GM18519 (cell line): ENCODE measurements around the gene CYP4X1.
"Not testable (repeated sequence)": the region's sequence is repeated elsewhere in the genome, so short reads cannot be mapped to it uniquely, and the experiment has no call there.

Source experiments
- ATAC-seq: cut with Tn5 transposase; IDR thresholded peaks from one replicate; pipeline ENCODE4 v1.9.1; 2021; ENCODE audit warnings: mild to moderate bottlenecking, moderate library complexity; ENCODE audit not compliant: unreplicated experiment, low FRiP score

CYP4X1 gene

DNA sequence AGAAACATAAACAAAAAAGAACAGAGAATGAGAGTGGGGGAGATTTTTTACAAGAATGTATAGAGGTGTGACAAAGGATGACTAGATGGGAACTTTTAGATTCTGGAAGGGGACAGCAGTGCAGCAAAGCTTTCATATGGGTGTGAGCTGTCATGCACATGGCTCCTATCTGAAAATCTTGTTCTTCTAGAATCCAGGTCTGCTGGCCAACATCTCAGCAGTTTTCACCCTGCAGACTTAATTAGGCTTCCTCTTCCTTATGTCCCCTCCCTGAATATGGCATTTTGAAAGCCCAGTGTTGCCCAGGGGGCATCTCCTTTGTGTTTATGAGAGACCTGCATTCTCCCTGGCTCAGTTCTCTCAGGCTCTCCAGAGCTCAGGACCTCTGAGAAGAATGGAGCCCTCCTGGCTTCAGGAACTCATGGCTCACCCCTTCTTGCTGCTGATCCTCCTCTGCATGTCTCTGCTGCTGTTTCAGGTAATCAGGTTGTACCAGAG is 43.7 kb downstream of the CYP4X1 start, which contains the start of gene CYP4Z1:
CYP4Z1 (plus strand) TSS at position 135 of the 498 bp plus-strand sequence; CDS start at position 395, 260 bp downstream.
- no peak for ATAC-seq

DNA sequence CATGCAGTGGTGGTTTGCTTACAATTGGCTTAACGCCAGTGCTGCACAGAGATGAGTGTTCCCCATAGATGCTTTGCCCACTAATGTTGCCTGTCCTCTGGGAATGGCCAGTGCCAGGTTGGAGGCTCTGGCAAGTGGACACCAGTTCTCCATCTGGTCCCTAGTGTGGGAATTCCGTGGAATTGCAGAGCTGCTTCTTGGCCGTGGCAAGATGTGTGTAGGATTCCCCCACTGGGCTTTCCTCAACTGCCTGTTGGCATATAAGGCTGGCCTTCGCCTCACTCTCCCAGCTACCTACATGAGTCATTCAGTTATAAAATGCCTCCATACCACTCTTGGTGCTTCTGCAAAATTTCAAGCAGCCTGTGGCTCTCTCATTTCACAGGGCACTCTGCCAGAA is 45.6 kb downstream of the CYP4X1 start:
- ATAC-seq = not testable (repeated sequence)

GRCh38 chr1:47069509-47069908 is 46.0 kb downstream of the CYP4X1 start:
- ATAC-seq = not testable (repeated sequence)

GRCh38 chr1:47089356-47089755 is 65.9 kb downstream of the CYP4X1 start:
- ATAC-seq = not testable (repeated sequence)

DNA sequence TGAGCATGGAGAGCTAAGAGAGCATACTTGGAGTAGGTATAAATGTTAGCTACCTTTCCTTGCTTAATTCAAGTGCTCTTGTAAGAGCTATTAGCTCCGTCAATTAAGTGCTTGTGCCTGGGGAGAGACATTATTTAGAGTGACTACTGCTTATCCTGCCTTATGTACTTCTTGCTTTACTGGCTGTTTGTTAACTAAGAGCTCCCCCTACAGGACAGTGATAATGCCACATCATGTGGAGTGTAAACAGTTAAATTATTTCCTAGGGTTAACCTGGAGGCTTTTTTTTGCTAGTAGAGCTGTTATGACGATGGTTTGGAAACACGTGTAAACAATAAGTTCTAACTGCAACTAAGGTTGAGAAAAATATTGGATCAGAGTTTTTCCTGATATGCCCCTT is 68.0 kb downstream of the CYP4X1 start:
- not testable (repeated sequence) for ATAC-seq
